GM23338 (cell line): ENCODE measurements around the gene PDE7B. TPM values are rescaled to one million over a fixed set of nuclear protein-coding genes. Genes with fewer than 3 reads are reported as not detected.

Source experiments
- ATAC-seq: fragments of 200-7000 bp; cut with Tn5 transposase; 3 replicates; pipeline ENCODE4 v1.9.1; 2020
- DNase-seq: peaks from one replicate; pipeline ENCODE4 v3.0.0-alpha.2; 2015; ENCODE audit warnings: low spot score
- H2AFZ ChIP-seq: fragments of 200-600 bp; sonication (generic); 2 replicates; pipeline ENCODE4 v1.8.0; 2016; ENCODE audit warnings: antibody characterized with exemption, mild to moderate bottlenecking, moderate library complexity
- H3F3A ChIP-seq: fragments of 200-600 bp; sonication (generic); replicated peaks from 2 replicates; pipeline ENCODE4 v1.8.0; 2017; ENCODE audit warnings: antibody characterized with exemption, mixed run types, low read depth
- H3K27ac ChIP-seq: fragments of 200-600 bp; sonication (generic); 2 replicates; pipeline ENCODE4 v1.6.1; 2016; ENCODE audit warnings: low read depth
- H3K27me3 ChIP-seq: fragments of 200-600 bp; sonication (generic); 2 replicates; pipeline ENCODE4 v1.8.0; 2016; ENCODE audit warnings: mild to moderate bottlenecking, mixed run types, moderate library complexity; ENCODE audit not compliant: insufficient read depth
- H3K36me3 ChIP-seq: fragments of 200-600 bp; sonication (generic); 2 replicates; pipeline ENCODE4 v1.8.0; 2016; ENCODE audit warnings: mild to moderate bottlenecking; ENCODE audit not compliant: insufficient read depth
- H3K4me1 ChIP-seq: fragments of 200-600 bp; sonication (generic); 2 replicates; pipeline ENCODE4 v1.8.0; 2016; ENCODE audit warnings: mild to moderate bottlenecking, moderate library complexity; ENCODE audit not compliant: insufficient read depth
- H3K4me2 ChIP-seq: fragments of 200-600 bp; sonication (generic); 2 replicates; pipeline ENCODE4 v1.7.1; 2017; ENCODE audit warnings: mixed run types
- H3K4me3 ChIP-seq: fragments of 200-600 bp; sonication (generic); 2 replicates; pipeline ENCODE4 v1.6.1; 2016; ENCODE audit warnings: mixed run types
- H3K79me2 ChIP-seq: fragments of 200-600 bp; sonication (generic); replicated peaks from 2 replicates; pipeline ENCODE4 v1.8.0; 2017; ENCODE audit warnings: mild to moderate bottlenecking; ENCODE audit not compliant: insufficient read depth
- H3K9me2 ChIP-seq: fragments of 200-600 bp; sonication (generic); 2 replicates; pipeline ENCODE4 v1.8.0; 2017; ENCODE audit not compliant: insufficient read depth
- H4K20me1 ChIP-seq: fragments of 200-600 bp; sonication (generic); replicated peaks from 2 replicates; pipeline ENCODE4 v1.8.0; 2017; ENCODE audit warnings: mild to moderate bottlenecking; ENCODE audit not compliant: insufficient read depth
- H3K27ac Mint-ChIP-seq: 2 replicates; pipeline ENCODE4 v1.8.0; 2020; ENCODE audit warnings: inconsistent platforms, mild to moderate bottlenecking, moderate library complexity, mixed read lengths
- H3K27me3 Mint-ChIP-seq: 3 replicates; pipeline ENCODE4 v1.8.0; 2022; ENCODE audit warnings: low read depth, mild to moderate bottlenecking, moderate library complexity, mixed read lengths, inconsistent platforms; ENCODE audit not compliant: insufficient read depth, poor library complexity
- H3K36me3 Mint-ChIP-seq: 3 replicates; pipeline ENCODE4 v1.8.0; 2021; ENCODE audit warnings: low read depth, mild to moderate bottlenecking, inconsistent platforms, moderate library complexity, mixed read lengths
- H3K4me1 Mint-ChIP-seq: 3 replicates; pipeline ENCODE4 v1.8.0; 2020; ENCODE audit warnings: mild to moderate bottlenecking, inconsistent platforms, mixed read lengths
- H3K4me3 Mint-ChIP-seq: 3 replicates; pipeline ENCODE4 v1.8.0; 2021; ENCODE audit warnings: moderate library complexity, mild to moderate bottlenecking, inconsistent platforms, mixed read lengths
- H3K9me3 Mint-ChIP-seq: 3 replicates; pipeline ENCODE4 v1.8.0; 2020; ENCODE audit warnings: moderate library complexity, mild to moderate bottlenecking, inconsistent platforms, mixed read lengths
- CREB1 ChIP-seq: fragments of 250-450 bp; sonication (Bioruptor Pico); IDR thresholded peaks from 2 replicates; pipeline ENCODE4 v1.5.0; 2020; ENCODE audit warnings: low read depth, mild to moderate bottlenecking, moderate library complexity
- CTCF ChIP-seq, 2 experiments: fragments of 200-600 bp in 1 of 2; sonication (generic) in 1 of 2; conservative IDR thresholded peaks; 2 replicates each; pipeline versions ENCODE4 v1.5.1 to v1.6.1; 2016 to 2017; ENCODE audit warnings: antibody characterized with exemption in 2 of 2, low read depth in 2 of 2, mild to moderate bottlenecking in 2 of 2, moderate library complexity in 1 of 2
- ETS1 ChIP-seq: IDR thresholded peaks from 2 replicates; pipeline ENCODE4 v1.6.1; 2016; ENCODE audit warnings: antibody characterized with exemption
- EZH2 ChIP-seq: fragments of 200-600 bp; sonication (generic); IDR thresholded peaks from one replicate; pipeline ENCODE4 v1.8.0; 2017; ENCODE audit warnings: antibody characterized with exemption, mild to moderate bottlenecking, low read depth; ENCODE audit not compliant: unreplicated experiment
- EZH2phosphoT487 ChIP-seq: fragments of 200-600 bp; sonication (generic); IDR thresholded peaks from one replicate; pipeline ENCODE4 v1.8.1; 2018; ENCODE audit warnings: antibody characterized with exemption; ENCODE audit not compliant: unreplicated experiment
- JUNB ChIP-seq: IDR thresholded peaks from one replicate; pipeline ENCODE4 v1.6.1; 2016; ENCODE audit warnings: antibody characterized with exemption; ENCODE audit not compliant: unreplicated experiment
- NANOG ChIP-seq: IDR thresholded peaks from 2 replicates; pipeline ENCODE4 v1.6.1; 2016; ENCODE audit warnings: antibody characterized with exemption, borderline replicate concordance
- POLR2AphosphoS5 ChIP-seq: IDR thresholded peaks from 2 replicates; pipeline ENCODE4 v1.6.1; 2016; ENCODE audit warnings: antibody characterized with exemption, low read depth
- REST ChIP-seq: IDR thresholded peaks from one replicate; pipeline ENCODE4 v1.6.1; 2018; ENCODE audit warnings: antibody characterized with exemption; ENCODE audit not compliant: unreplicated experiment
- STAT1 ChIP-seq: IDR thresholded peaks from one replicate; pipeline ENCODE4 v1.6.1; 2016; ENCODE audit warnings: antibody characterized with exemption; ENCODE audit not compliant: unreplicated experiment
- ZNF114 ChIP-seq: fragments of 250-450 bp; sonication (Bioruptor Pico); IDR thresholded peaks from 2 replicates; pipeline ENCODE4 v1.5.0; 2020; ENCODE audit warnings: mild to moderate bottlenecking, moderate library complexity
- ZNF331 ChIP-seq: fragments of 250-450 bp; sonication (Bioruptor Pico); IDR thresholded peaks from 2 replicates; pipeline ENCODE4 v1.5.0; 2020; ENCODE audit warnings: low read depth, mild to moderate bottlenecking, moderate library complexity
- ZNF462 ChIP-seq: fragments of 250-450 bp; sonication (Bioruptor Pico); IDR thresholded peaks from 2 replicates; pipeline ENCODE4 v1.5.0; 2020; ENCODE audit warnings: mild to moderate bottlenecking, moderate library complexity
- polyA plus RNA-seq: library from polyadenylated mRNA; unstranded; fragments of >200 nt; fragmentation: Nextera tagmentation; extraction: Ambion mirVana; gene quantifications from 2 replicates; pipeline ENCODE4 v1.2.1, GENCODE V29; 2016
- total RNA-seq: library from RNA; depleted of rRNA; stranded (reverse); fragments of >200 nt; shearing (Covaris generic); gene quantifications from 2 replicates; pipeline ENCODE4 v1.2.3, GENCODE V29; 2014

The PDE7B gene
- total and polyA plus RNA-seq, 2 experiments from 2014 or later = 0.07 TPM; not detected in 1

- peaks cover 16% of the 10 kb centered on the region for H3K4me1 Mint-ChIP-seq
- Histone ChIP-seq H3K79me2 (no peaks in the 10 kb centered on the region), H3F3A (no peaks in the 10 kb centered on the region), H3K27me3 (no peaks in the 10 kb centered on the region), H3K9me2 (peaks cover 13% of the 10 kb centered on the region; the same call in 1 of the 2 replicates), H3K4me2 (no peak overlapping the region), H3K4me1 (peaks cover 16% of the 10 kb centered on the region), H4K20me1 (no peaks in the 10 kb centered on the region; the same call in 1 of the 2 replicates), H3K36me3 (no peaks in the 10 kb centered on the region), H3K4me3 (no peak overlapping the region), H2AFZ (no peak overlapping the region), H3K27ac (no peak overlapping the region)
- no peak for ATAC-seq
- no peaks in the 10 kb centered on the region for H3K36me3 Mint-ChIP-seq
- no peak overlapping the region for H3K27ac Mint-ChIP-seq
- peaks cover 2% of the 10 kb centered on the region; the same call in 1 of the 3 replicates for H3K9me3 Mint-ChIP-seq
- TF ChIP-seq JUNB (no peak), ZNF331 (CRISPR knock-in tag) (no peak), NANOG (no peak), EZH2phosphoT487 (no peak), CTCF (conservative IDR thresholded peaks at IDR 0.05; ENCODE audit: low read depth in 2 of 2) (no peak), ZNF114 (CRISPR knock-in tag) (no peak), STAT1 (no peak), ETS1 (no peak), CREB1 (CRISPR knock-in tag) (no peak), POLR2AphosphoS5 (no peak), EZH2 (no peak), REST (no peak), ZNF462 (CRISPR knock-in tag) (no peak)
- H3K4me3 Mint-ChIP-seq = no peak overlapping the region
- no peak for DNase-seq
- H3K27me3 Mint-ChIP-seq = peaks cover 2% of the 10 kb centered on the region
Observed at GRCh38 chr6:135830452-135830881, 21.0 kb upstream of the PDE7B start.
